M059J (cell line): ENCODE measurements around the gene PYROXD2. TPM values are rescaled to one million over a fixed set of nuclear protein-coding genes. Genes with fewer than 3 reads are reported as not detected.

Source experiments
- DNase-seq: peaks from one replicate; pipeline ENCODE4 v3.0.0-alpha.2; 2012; ENCODE audit warnings: low read depth
- total RNA-seq: library from RNA; depleted of rRNA; stranded (reverse); fragments of >200 nt; shearing (Covaris generic); gene quantifications from 2 replicates; pipeline ENCODE4 v1.2.3, GENCODE V29; 2014

PYROXD2 gene
- total RNA-seq, 1 experiment from 2014 or later, result 1.0 TPM

DNA sequence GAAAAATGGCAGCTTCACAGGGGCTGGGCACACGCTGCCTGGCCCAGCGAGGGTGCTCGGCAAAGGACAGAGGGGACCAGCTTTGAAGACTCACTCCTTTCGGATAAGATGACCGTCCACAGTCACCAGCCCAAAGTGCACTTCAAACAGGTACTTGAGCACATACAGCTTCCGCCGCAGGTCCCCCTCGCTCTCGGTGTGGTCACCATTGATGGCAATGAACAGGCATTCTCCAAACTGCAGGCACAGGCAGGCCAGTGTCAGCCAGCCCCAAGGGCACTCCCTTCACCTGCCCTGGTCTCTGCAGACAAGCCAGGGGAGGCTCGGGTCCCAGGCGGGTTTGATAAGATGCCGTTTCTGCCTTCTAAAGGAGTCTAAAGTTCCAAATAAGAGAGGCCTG is 20.2 kb upstream of the PYROXD2 start:
- DNase-seq, result no peak

DNA sequence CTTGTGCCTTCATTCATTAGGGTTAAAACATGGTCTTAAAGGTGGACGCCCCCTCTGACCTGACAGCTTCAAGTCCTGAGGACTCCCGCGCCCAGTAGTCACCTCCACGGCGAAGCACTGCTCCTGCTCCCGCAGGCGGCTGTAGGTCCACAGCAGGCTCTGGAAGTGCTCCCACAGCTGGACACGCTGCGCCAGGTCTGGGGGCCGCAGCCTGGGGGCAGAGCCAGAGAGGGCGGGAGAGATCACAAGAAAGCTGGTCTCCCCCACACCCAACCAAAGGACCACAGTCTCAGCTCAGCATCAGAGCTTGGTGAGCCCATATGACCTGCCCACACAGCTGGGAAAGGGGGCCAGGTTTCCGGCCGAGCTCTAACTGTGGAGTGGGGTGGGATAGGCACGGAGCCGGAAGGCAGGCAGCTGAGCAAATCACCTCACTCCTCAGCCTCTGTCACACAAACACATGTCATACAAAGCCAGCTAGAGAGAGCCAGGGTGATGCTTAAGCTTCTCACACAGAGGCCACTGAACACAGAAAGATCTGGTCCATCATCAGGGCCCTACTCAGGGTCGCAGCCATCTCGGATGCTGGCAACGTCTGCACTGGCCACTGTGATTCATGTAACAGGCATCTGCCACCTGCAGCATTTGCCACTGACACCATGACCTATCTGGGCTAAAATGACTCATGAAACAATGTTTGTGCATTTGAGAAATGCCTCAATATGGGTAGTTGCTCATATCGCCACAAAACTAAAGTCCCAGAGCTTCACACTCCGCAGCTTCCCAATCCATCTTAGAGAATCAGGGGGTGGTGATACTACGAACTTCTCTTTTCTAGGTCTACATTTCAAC is 19.1 kb upstream of the PYROXD2 start:
- peak; percentile 87 for DNase-seq

DNA sequence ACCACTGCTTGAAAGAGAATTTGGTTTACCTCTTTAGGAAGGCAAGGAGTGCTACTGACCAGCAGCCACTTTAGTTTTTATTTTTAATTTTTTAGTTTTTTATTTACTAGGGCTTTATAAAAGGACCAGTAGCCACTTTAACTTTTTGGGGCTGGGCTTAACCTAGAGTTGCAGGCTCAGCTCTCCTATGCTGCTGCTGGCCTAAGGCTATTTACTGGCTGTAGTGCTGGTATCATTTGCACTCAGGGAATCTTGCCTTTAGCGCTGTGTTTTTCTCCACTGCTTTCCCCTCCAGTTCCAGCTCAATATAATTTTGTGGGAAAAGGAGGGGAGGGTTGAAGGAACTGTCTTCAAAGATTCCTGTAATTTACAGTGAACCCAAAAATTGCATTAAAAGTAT is 18.4 kb upstream of the PYROXD2 start:
- no peak for DNase-seq

DNA sequence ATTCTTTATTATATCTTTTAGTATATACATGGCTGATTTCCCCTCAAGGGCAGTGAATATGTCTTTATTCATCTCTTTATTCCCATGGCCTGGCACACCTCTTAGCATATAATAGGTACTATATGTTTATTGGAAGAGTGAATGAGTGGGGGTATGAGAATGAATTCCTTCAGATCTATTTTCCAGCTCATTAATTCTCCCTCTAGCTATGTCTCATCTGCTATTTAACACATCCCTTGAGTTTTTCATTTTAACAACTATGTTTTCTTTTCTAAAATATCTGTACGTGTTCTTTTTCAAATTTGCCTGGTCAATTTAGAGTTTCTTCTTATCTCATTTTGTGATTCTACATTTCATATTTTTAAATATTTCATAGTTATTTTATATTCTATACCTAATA is 17.3 kb upstream of the PYROXD2 start:
- DNase-seq, result no peak

- peak; percentile 5 for DNase-seq
These were observed 16.0 kb upstream of the PYROXD2 start for GRCh38 chr10:98431016-98431415.

DNA sequence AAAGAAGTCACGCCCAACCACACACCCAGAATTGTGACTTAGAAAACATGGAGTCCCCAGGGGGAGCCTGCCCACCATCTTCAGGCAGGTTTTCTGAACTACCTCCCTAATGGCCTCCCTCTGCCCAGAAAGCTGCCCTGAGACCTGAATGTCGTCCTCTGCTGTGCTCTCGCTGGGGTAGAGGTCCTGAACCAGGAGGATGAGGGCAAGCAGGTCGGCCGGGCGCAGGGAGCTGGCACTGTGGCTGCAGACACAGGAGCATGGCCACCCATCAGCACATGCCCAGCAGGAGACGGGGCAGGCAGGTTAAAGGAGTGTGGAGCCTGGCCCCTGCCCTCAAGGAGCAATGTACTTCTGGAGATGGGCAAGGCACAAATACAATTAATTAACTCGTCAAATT is 15.4 kb upstream of the PYROXD2 start:
- no peak for DNase-seq

GRCh38 chr10:98429320-98430072 is 14.5 kb upstream of the PYROXD2 start:
- DNase-seq, result no peak

DNA sequence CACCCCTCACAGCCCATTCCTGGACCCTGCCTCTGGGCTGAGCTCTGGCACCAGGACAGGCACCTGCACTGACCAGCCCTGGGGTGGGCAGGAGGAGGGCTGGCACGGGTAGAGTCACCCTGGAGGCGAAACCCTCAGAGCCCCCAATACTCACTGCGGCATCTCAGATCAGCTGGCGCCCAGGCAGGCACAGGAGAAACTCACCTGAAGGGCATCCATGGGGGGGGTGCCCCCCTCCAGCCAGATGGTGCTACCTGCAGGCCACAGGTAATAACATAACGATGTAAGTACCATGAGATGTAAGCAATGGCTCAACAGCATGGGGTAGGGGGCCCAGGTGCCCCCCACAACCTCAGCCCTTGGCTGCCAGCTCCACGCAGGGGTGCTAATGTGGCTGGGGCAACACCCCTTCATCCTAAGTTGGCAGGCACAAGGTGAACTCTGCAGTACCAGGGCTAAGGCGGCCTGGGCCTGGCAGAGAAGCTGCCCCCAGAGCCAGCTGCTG is 12.1 kb upstream of the PYROXD2 start:
- DNase-seq, result no peak

DNA sequence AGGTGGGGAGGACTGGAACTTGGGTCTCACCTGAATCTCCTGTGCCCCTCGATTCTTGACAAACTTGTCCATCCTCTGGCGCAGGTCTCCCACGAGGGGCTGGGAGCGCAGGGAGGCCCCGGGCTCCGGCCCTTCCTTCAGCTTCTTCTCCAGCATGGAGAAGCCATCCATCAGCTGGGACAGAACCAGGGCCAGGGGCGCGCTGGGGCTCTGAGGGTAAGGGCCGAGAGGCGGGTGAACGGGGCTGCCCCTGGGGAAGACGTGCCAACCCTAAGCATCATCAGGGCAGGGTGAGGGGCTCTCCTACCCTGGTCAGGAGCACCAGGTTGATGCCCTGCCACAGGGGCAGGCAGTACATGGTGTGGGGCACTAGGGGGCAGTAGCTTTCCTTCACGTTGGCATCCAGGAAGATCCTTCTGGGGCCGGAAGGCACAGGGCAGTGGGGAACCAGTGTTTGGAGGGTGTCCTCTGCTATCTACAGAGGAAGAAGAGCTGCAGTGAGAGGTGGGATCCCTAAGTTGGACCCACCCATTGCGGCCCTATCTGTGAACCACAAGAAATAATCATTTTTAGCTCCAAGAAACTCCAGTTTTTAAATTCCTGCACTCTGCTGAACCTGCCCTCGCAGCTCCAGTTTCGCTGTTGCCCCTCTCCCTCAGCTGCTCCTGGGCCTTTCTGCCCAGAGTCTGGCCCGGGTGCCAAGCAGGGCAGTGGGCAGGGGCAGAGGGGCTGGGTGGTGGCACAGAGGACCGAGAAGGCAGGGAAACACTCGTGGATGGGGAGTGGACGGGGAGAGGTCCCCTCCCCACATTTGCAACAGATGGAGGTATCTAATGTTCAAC is 10.8 kb upstream of the PYROXD2 start:
- peak; percentile 20 for DNase-seq

- DNase-seq, result no peak
These were observed 9.6 kb upstream of the PYROXD2 start for GRCh38 chr10:98424295-98425254.

DNA sequence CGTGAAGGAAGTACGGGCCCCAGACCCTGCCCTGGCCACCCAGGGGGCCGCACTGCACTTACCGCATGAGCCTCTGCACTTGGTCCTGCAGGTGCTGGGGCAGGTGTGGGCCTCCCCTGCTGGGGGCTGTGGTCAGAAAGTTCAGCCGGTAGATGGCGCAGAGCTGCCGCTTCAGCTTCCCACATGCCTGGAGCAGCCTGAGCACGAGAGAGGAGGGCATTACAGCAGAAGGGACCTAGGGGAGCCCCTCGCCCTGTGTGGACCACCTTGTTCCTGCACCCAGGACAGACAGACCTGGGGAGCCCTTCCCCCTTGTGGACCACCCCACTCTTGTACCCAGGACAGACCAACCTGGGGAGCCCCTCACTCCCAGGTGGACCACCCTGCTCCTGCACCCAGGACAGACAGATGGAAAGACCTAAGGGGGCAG is 8.7 kb upstream of the PYROXD2 start:
- DNase-seq, result no peak

GRCh38 chr10:98422182-98422581 is 7.2 kb upstream of the PYROXD2 start:
- no peak for DNase-seq

- no peak for DNase-seq
These were observed 5.8 kb upstream of the PYROXD2 start for GRCh38 chr10:98420786-98421185.

GRCh38 chr10:98419469-98420261 is 4.7 kb upstream of the PYROXD2 start:
- DNase-seq, result no peak

DNA sequence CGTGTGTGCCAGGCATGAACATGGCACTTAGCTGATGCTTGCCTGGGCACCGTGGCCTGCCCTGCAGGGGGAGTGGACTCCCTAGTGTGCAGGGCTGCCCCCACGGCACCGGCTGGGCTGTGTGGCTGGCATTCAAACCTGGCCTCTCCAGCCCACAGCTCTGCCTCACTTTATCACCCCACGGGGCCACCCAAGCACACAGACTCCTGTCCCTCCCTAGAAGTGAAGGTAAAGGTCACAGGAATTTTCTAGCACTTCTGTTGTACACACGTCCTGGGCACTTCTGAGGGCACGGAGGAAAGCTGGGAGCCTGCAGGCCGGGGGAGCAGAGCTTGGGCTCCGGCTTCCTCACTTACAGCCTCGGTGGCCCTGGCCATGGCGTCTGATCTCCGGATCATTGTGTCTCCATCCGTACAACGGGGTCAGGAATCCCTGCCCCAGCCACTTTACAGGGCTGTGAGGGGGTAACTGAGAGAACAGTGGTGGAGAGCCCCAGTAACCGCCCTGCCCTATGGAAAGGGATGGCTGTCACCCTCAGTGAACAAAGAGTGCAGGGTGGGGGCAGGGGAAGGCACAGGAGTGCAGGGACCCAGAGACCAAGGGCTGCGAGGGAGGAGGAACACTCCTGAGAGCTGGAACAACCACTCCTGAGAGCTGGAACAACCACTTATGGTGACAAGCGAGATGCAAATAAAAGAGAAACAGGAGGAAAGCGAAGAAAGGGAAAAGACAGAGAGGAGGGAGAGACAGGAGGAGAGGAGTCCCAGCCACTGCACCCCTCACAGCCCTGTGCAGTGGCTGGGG is 3.9 kb upstream of the PYROXD2 start:
- no peak for DNase-seq

DNA sequence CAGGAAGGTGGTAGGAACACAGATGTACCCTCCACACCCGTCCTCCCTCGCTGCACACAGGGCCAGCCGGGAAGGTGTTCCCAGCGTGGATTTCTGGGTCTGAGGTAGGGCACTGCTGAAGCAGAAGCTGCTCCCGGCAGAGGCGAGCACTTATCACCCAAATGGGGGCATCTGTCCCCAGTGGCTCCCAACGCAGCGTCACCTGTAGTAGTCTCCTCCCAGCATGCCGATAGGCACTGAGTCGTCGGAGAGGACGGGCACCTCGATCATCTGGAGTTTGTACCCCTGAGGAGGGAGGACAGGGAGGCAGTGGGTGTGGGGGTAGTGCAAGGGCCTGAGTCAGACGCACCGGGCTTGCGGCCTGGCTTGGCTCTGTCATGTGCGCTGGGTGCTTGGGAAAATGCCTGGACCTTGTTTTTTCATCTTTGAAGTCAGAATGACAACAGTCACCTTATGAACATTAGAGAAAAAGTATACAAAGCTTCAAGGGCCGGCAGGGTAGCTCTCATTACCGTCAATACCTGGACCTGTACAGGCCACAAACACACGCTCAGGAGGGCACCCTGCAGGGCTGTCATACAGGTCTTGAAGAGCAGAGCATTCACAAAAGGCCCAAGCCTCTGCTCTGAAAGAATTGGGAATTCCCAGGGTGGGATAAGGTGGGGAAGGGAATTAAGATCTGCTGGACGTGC is 3.1 kb upstream of the PYROXD2 start:
- DNase-seq, result no peak

GRCh38 chr10:98417481-98417959 is 2.5 kb upstream of the PYROXD2 start:
- no peak for DNase-seq
